GM20000 (cell line): ENCODE measurements around the gene SLX4IP.

Experiments used
- DNase-seq: peaks from one replicate; pipeline ENCODE4 v3.0.0; 2012; ENCODE audit warnings: low spot score
- TF ChIP-seq, protein P1 (sequence below): IDR thresholded peaks from 2 replicates; pipeline ENCODE4 v1.5.1; 2012; ENCODE audit warnings: mild to moderate bottlenecking, control low read depth; ENCODE audit errors: extremely low read depth, missing control alignments

Gene SLX4IP

DNA sequence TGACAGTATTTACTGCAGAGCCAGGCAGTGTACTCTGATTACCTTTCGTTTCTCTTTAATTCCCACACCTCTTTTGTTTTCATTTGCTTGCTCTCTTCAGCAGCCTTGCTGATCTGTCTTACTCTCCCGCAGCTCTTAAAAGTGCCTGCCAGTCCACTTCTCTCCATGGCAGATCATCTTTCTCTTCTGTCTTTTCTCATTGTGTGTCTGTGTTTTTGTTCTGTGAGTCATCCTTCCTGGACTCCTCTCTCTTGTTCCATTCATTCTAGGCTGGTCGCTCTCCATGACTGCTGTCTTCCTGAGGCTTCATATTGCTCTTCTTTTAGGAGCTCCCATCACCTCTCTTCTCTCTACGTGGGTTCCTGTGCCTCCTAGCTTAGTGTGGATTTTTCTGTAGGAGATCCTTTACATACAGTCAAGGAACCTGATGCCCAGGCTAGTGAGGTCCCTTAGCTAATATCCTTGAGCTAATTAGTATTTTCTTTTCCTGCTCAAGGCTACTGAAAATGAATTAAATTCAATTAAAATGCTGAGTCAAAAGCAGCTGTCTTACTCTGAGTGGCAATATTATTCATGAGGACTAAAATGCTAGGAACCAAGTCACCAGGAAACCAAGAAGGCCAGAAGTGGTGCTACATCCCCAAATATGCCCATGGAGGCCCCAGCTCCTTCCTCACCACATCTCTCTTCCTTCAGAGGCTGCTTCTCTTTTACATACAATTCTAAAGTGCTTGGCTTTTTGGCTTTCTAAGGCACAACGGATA lies 86.1 kb downstream of the SLX4IP start:
- TF ChIP-seq, protein P1, sequence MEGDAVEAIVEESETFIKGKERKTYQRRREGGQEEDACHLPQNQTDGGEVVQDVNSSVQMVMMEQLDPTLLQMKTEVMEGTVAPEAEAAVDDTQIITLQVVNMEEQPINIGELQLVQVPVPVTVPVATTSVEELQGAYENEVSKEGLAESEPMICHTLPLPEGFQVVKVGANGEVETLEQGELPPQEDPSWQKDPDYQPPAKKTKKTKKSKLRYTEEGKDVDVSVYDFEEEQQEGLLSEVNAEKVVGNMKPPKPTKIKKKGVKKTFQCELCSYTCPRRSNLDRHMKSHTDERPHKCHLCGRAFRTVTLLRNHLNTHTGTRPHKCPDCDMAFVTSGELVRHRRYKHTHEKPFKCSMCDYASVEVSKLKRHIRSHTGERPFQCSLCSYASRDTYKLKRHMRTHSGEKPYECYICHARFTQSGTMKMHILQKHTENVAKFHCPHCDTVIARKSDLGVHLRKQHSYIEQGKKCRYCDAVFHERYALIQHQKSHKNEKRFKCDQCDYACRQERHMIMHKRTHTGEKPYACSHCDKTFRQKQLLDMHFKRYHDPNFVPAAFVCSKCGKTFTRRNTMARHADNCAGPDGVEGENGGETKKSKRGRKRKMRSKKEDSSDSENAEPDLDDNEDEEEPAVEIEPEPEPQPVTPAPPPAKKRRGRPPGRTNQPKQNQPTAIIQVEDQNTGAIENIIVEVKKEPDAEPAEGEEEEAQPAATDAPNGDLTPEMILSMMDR = no peak
- no peak for DNase-seq

DNA sequence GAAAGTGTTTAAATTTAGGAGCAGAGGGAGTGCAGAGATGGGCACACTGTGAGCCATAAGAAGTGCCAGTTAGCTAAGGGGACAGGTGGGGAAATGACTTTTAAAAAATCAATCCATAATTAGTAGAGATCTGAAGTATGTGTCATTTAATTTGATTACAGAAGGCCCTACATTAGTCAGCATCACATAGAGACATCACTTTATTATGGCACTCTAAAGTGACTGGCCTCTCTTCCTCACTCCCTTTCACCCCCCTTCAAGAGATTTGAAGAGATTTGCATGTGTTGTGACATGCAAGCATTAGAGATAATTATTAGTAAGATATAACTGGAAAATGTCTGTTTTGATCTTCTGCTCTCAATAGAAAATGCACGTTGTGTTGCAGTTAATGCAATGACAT lies 86.7 kb downstream of the SLX4IP start:
- no peak for DNase-seq
- TF ChIP-seq, protein P1 = no peak

DNA sequence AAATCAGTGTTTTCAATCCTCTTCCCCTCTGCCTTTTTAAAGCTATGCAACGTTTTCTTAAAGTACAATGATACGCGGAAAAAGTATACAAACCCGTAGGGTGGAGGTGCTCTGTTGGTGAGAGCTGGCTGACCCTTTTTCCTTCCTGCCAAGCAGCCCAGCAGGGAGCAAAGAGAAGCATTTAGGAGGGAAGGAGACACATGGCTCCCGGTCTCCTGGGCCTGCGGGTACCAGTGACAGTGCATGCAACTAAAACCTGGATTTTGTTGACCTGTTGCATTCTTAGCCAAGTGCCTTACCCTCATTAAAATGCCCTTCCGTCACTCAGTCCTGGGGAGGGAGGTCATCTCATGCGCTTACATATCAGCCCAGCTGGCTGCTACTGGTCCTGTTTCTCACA lies 87.2 kb downstream of the SLX4IP start:
- TF ChIP-seq, protein P1 = no peak
- DNase-seq = no peak

DNA sequence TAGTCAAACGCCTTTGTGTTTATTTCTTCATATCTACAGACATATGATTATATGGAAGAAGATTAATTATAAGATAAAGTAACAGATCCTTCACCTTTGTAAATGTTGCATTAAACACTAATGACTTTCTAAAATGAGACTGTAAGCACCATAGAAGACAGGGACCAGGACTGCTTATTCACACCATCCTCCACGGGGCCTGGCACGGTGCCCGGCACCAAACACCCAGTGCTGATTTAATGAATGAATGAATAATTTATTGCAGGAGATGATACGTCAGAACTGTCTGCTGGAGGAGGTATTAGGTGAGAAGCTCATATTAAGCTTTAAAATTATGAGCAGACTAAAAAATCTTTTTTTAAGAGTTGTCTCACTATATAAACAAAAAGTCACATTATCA lies 88.3 kb downstream of the SLX4IP start:
- TF ChIP-seq, protein P1 = no peak
- no peak for DNase-seq

DNA sequence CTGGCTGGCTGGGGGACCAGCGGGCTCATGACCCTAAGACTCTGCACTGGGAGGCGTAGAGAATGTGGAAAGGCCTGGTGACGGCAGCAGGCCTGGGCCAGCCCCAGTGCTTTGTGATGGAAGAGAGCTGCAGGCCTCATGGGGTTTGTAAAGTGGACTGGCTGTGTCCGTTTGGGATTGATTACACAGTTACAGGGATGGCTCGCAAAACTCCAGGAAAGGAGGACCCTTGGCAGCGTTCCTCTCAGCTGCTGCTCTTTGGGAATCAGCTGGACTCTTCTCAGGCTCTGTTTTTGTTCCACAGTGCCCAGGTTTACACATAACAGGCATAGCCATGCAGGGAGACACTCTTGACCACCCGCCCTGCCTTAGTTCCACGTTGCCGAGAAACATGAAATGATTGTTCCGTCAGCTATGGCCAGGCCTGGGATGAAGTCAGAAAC lies 89.0 kb downstream of the SLX4IP start:
- DNase-seq = no peak

DNA sequence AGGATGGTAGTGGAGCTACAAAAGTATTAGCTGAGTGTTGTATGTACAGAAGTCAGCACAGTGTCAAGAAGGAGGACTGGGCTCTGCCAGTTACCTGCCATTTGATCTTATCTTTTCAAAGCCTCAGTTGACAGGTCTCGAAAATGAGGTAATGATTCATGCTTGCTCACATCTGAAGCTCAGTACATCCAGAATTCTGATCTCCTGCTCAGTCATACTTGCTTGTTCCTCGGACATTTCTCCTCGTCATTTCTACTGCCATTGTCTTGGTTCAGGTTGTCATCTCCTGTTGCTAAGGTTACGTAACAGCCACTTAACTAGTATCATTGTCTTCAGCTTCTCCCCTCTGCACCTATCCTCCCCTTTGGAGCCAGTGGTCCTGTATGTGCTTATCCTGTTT lies 89.5 kb downstream of the SLX4IP start:
- TF ChIP-seq, protein P1 = no peak
- DNase-seq = no peak

More for the DNA sequence above, 89.0 kb downstream of the SLX4IP start:
- TF ChIP-seq, protein P1 = no peak

DNA sequence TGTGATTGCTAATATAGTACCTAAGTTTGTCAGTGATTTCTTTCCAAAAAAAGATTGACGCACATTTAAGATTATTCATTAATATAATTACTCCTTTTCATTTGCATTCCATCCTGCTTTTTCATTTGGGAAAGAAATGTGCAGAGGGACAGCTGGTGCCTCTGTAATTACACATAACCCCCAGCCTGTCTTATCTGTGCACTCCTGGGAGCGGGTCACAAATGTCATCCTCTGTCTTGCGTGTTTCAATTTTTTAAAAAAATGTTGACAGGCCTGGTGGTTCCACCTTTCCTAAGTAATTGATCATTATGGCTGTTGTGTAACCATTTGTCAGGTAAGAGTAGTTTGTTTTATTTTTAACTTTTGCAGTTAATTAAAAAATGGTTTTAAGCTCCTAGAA lies 92.7 kb downstream of the SLX4IP start:
- TF ChIP-seq, protein P1 = no peak
- no peak for DNase-seq
